ENCODE measurements around the gene RFC3. TPM values are rescaled to one million over a fixed set of nuclear protein-coding genes. Genes with fewer than 3 reads are reported as not detected.

Gene RFC3
- total and polyA plus RNA-seq, 2 experiments from 2014 or later = 6.8 to 14.2 TPM

DNA sequence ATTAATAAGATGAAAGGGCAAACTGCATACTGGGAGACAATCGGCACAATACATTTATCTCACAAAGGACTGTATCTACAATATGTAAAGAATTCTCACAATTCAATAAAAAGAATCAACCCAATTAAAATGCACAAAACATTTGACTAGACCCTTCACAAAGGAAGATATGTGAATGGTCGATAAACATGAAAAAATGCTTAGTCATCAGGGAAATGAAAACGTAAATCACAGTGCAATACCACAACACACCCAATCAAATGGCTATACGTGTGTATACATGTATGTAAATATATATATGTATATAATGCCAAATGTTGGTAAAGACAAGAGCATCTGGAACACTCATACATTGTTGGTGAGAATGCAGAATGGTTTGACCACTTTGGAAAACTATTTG is 21.9 kb upstream of the RFC3 start:
- Histone ChIP-seq H3K27ac (no peak overlapping the region), H3K9me2 (replicated peaks; ENCODE audit: insufficient read depth) (no peaks in the 10 kb centered on the region), H3K4me2 (no peak overlapping the region), H3K4me1 (ENCODE audit: insufficient read depth) (no peaks in the 10 kb centered on the region), H3K36me3 (replicated peaks; ENCODE audit: insufficient read depth, low read depth) (no peaks in the 10 kb centered on the region), H4K20me1 (ENCODE audit: insufficient read depth, poor library complexity, severe bottlenecking) (no peaks in the 10 kb centered on the region), H3K9me3 (ENCODE audit: low read depth) (no peaks in the 10 kb centered on the region), H3K27me3 (no peaks in the 10 kb centered on the region), H3K4me3 (no peak overlapping the region), H3K79me2 (no peaks in the 10 kb centered on the region), H2AFZ (no peak overlapping the region)
- no peak for DNase-seq (ENCODE audit: low spot score)
- TF ChIP-seq, protein P1, sequence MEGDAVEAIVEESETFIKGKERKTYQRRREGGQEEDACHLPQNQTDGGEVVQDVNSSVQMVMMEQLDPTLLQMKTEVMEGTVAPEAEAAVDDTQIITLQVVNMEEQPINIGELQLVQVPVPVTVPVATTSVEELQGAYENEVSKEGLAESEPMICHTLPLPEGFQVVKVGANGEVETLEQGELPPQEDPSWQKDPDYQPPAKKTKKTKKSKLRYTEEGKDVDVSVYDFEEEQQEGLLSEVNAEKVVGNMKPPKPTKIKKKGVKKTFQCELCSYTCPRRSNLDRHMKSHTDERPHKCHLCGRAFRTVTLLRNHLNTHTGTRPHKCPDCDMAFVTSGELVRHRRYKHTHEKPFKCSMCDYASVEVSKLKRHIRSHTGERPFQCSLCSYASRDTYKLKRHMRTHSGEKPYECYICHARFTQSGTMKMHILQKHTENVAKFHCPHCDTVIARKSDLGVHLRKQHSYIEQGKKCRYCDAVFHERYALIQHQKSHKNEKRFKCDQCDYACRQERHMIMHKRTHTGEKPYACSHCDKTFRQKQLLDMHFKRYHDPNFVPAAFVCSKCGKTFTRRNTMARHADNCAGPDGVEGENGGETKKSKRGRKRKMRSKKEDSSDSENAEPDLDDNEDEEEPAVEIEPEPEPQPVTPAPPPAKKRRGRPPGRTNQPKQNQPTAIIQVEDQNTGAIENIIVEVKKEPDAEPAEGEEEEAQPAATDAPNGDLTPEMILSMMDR (IDR thresholded peaks at IDR 0.05; ENCODE audit: poor library complexity) = no peak
- TF ChIP-seq EZH2phosphoT487 (IDR thresholded peaks at IDR 0.05; ENCODE audit: low read depth, severe bottlenecking, unreplicated experiment) (no peak), EZH2 (IDR thresholded peaks at IDR 0.05; ENCODE audit: borderline replicate concordance) (no peak)
- 90% methylated on average over 4 of the region's 4 CpGs for WGBS (ENCODE audit: low lambda C conversion rate, missing lambda C conversion rate)

DNA sequence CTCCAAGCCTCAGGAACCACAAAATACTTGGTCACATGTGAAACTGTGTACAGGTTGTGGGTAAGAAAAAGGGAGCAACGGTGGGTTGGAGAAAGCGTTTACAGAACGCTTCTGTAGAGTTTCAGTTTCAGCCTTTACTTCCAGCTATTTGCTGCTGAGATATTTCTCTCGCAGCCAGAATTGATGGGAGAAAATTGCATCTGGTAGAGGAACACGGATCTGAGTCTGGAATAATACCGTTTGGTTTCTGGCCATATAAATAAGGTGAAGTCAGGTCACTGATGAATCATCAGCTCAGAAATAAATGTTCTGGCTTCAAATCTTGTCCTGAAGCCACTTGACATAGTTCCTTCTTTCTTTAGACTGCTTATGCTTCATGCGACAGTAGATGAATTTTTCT is 20.3 kb upstream of the RFC3 start:
- no peak overlapping the region for H3K4me2 ChIP-seq
- no peak overlapping the region for H2AFZ ChIP-seq
- H3K4me1 ChIP-seq (ENCODE audit: insufficient read depth) = no peaks in the 10 kb centered on the region
- no peaks in the 10 kb centered on the region for H3K9me2 ChIP-seq (replicated peaks; ENCODE audit: insufficient read depth)
- no peak for DNase-seq (ENCODE audit: low spot score)
- no peaks in the 10 kb centered on the region for H3K36me3 ChIP-seq (replicated peaks; ENCODE audit: insufficient read depth, low read depth)
- H3K9me3 ChIP-seq (ENCODE audit: low read depth) = no peaks in the 10 kb centered on the region
- H3K4me3 ChIP-seq = no peak overlapping the region
- no peaks in the 10 kb centered on the region for H3K27me3 ChIP-seq
- no peaks in the 10 kb centered on the region for H4K20me1 ChIP-seq (ENCODE audit: insufficient read depth, poor library complexity, severe bottlenecking)
- 77% methylated on average over 7 of the region's 7 CpGs for WGBS (ENCODE audit: low lambda C conversion rate, missing lambda C conversion rate)
- no peak overlapping the region for H3K27ac ChIP-seq
- TF ChIP-seq EZH2 (IDR thresholded peaks at IDR 0.05; ENCODE audit: borderline replicate concordance) (no peak), EZH2phosphoT487 (IDR thresholded peaks at IDR 0.05; ENCODE audit: low read depth, severe bottlenecking, unreplicated experiment) (no peak)
- TF ChIP-seq, protein P1 (IDR thresholded peaks at IDR 0.05; ENCODE audit: poor library complexity) = no peak
- H3K79me2 ChIP-seq = no peaks in the 10 kb centered on the region

DNA sequence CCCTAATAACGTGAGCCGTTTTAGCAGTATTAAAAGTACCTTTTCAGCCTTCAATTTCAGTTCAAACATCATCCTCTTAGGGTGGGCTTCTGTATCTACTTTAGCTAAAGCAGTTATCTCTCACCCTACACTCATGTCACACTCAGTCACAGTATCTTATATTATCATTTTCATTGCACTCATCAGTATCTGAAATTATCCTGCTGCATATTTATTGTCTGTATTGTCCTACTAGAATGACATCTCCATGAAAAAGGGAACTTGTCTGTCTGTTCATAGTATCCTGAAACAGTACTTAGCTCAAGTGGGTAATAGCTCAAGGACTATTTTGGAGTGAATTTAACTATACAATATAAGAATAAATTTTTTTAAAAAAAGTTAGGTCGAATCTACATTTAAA is 19.9 kb upstream of the RFC3 start:
- H3K4me2 ChIP-seq = no peak overlapping the region
- H3K27ac ChIP-seq = no peak overlapping the region
- H2AFZ ChIP-seq = no peak overlapping the region

More for the DNA sequence above, 19.9 kb upstream of the RFC3 start:
- H3K27me3 ChIP-seq = no peaks in the 10 kb centered on the region
- H3K4me3 ChIP-seq = no peak overlapping the region
- no peaks in the 10 kb centered on the region for H3K9me2 ChIP-seq (replicated peaks; ENCODE audit: insufficient read depth)
- no peaks in the 10 kb centered on the region for H3K4me1 ChIP-seq (ENCODE audit: insufficient read depth)
- TF ChIP-seq EZH2phosphoT487 (IDR thresholded peaks at IDR 0.05; ENCODE audit: low read depth, severe bottlenecking, unreplicated experiment) (no peak), EZH2 (IDR thresholded peaks at IDR 0.05; ENCODE audit: borderline replicate concordance) (no peak)
- TF ChIP-seq, protein P1 (IDR thresholded peaks at IDR 0.05; ENCODE audit: poor library complexity) = no peak
- 75% methylated on average over 3 of the region's 3 CpGs for WGBS (ENCODE audit: low lambda C conversion rate, missing lambda C conversion rate)
- DNase-seq (ENCODE audit: low spot score) = no peak
- H3K36me3 ChIP-seq (replicated peaks; ENCODE audit: insufficient read depth, low read depth) = no peaks in the 10 kb centered on the region
- H4K20me1 ChIP-seq (ENCODE audit: insufficient read depth, poor library complexity, severe bottlenecking) = no peaks in the 10 kb centered on the region
- H3K9me3 ChIP-seq (ENCODE audit: low read depth) = no peaks in the 10 kb centered on the region
- H3K79me2 ChIP-seq = no peaks in the 10 kb centered on the region
